HG03565 (cell line): Measurements from ENCODE around the gene TMC6.

ENCODE experiments used
- ATAC-seq: cut with Tn5 transposase; IDR thresholded peaks from one replicate; pipeline ENCODE4 v1.9.1; 2021; ENCODE audit warnings: mild to moderate bottlenecking, moderate library complexity; ENCODE audit not compliant: unreplicated experiment

TMC6 gene

GRCh38 chr17:78137392-78138203, 9.0 kb upstream of the TMC6 start:
- no peak for ATAC-seq

- no peak for ATAC-seq
Measured at GRCh38 chr17:78135858-78136500, 7.4 kb upstream of the TMC6 start.

GRCh38 chr17:78134899-78135385, 6.4 kb upstream of the TMC6 start:
- no peak for ATAC-seq

- no peak for ATAC-seq
Measured at GRCh38 chr17:78133971-78134898, 5.7 kb upstream of the TMC6 start.

- no peak for ATAC-seq
Measured at GRCh38 chr17:78133179-78133951, 4.8 kb upstream of the TMC6 start.

GRCh38 chr17:78132767-78133178, 4.2 kb upstream of the TMC6 start:
- ATAC-seq, result no peak

- ATAC-seq, result no peak
Measured at GRCh38 chr17:78132084-78132676, 3.6 kb upstream of the TMC6 start.

- no peak for ATAC-seq
Measured at GRCh38 chr17:78131172-78132083, 2.9 kb upstream of the TMC6 start.

- ATAC-seq, result no peak
Measured at GRCh38 chr17:78130437-78131101, 2.0 kb upstream of the TMC6 start, which contains the start of gene TMC8. TSS of gene TMC8 (plus strand) at chr17:78130771. CDS start at chr17:78131589, 818 bp downstream.

GRCh38 chr17:78130090-78130436, 1.5 kb upstream of the TMC6 start:
- no peak for ATAC-seq

- ATAC-seq, result no peak
Measured at GRCh38 chr17:78129351-78130089, 965 bp upstream of the TMC6 start.

GRCh38 chr17:78127888-78128550, 536 bp downstream of the TMC6 start:
- no peak for ATAC-seq

- ATAC-seq, result no peak
Measured at GRCh38 chr17:78127239-78127887, 1.2 kb downstream of the TMC6 start.

GRCh38 chr17:78126895-78127238, 1.7 kb downstream of the TMC6 start:
- ATAC-seq, result no peak

GRCh38 chr17:78125976-78126894, 2.3 kb downstream of the TMC6 start:
- ATAC-seq, result no peak
